H4 (cell line): Measurements from ENCODE around the gene KCNJ8. TPM values are rescaled to one million over a fixed set of nuclear protein-coding genes. Genes with fewer than 3 reads are reported as not detected.

ENCODE experiments used
- DNase-seq: peaks from one replicate; pipeline ENCODE4 v3.0.0-alpha.2; 2015; ENCODE audit warnings: low spot score
- total RNA-seq: library from RNA; depleted of rRNA; stranded (reverse); fragments of >200 nt; shearing (Covaris generic); gene quantifications from 2 replicates; pipeline ENCODE4 v1.2.3, GENCODE V29; 2014; rRNA removed

The KCNJ8 gene
- total RNA-seq, 1 experiment from 2014 or later, result 1.0 TPM

- DNase-seq, result no peak
Measured at GRCh38 chr12:21715386-21715785, 59.1 kb downstream of the KCNJ8 start.

Other genes with a start within 250 kb of the KCNJ8 start
- gene SPX, start 248.4 kb downstream of the KCNJ8 start, total RNA-seq, result 0.21 and 1.3 TPM in 2 replicates
- gene GYS2, start 169.9 kb downstream of the KCNJ8 start, total RNA-seq, result not detected in 2 replicates
- 1,752 TPM in 2 replicates for gene LDHB, start 116.9 kb downstream of the KCNJ8 start, total RNA-seq
- gene ABCC9, start 166.7 kb upstream of the KCNJ8 start, total RNA-seq, result 0.06 TPM in 1 of 2 replicates, not detected in the other